H9 (cell line): ENCODE measurements around the gene ITGAE. TPM values are rescaled to one million over a fixed set of nuclear protein-coding genes. Genes with fewer than 3 reads are reported as not detected.

Source experiments
- DNase-seq: peaks from one replicate; pipeline ENCODE4 v3.0.0-alpha.2; 2017
- H2AFZ ChIP-seq: one replicate; pipeline ENCODE4 v1.6.1; 2013; ENCODE audit warnings: mild to moderate bottlenecking, low read length, control low read depth, moderate library complexity
- H2AK5ac ChIP-seq: 2 replicates; pipeline ENCODE4 v1.6.1; 2013; ENCODE audit warnings: low read length, control low read depth, mixed read lengths; ENCODE audit not compliant: insufficient read length
- H2BK120ac ChIP-seq: one replicate; pipeline ENCODE4 v1.6.1; 2013; ENCODE audit warnings: low read depth, mild to moderate bottlenecking, low read length, control low read depth, inconsistent platforms; ENCODE audit not compliant: poor library complexity, severe bottlenecking
- H2BK12ac ChIP-seq: 2 replicates; pipeline ENCODE4 v1.6.1; 2013; ENCODE audit warnings: low read length, control low read depth, mixed read lengths, low read depth; ENCODE audit not compliant: insufficient read length
- H2BK15ac ChIP-seq: 2 replicates; pipeline ENCODE4 v1.6.1; 2013; ENCODE audit warnings: low read depth, low read length, control low read depth
- H2BK20ac ChIP-seq: one replicate; pipeline ENCODE4 v1.6.1; 2013; ENCODE audit warnings: low read depth, mild to moderate bottlenecking, low read length, control low read depth, inconsistent platforms; ENCODE audit not compliant: poor library complexity, severe bottlenecking
- H2BK5ac ChIP-seq: 2 replicates; pipeline ENCODE4 v1.6.1; 2013; ENCODE audit warnings: low read length, control low read depth, mixed read lengths; ENCODE audit not compliant: insufficient read length
- H3K14ac ChIP-seq: 2 replicates; pipeline ENCODE4 v1.6.1; 2013; ENCODE audit warnings: low read length, control low read depth; ENCODE audit not compliant: insufficient read depth
- H3K18ac ChIP-seq: 2 replicates; pipeline ENCODE4 v1.6.1; 2013; ENCODE audit warnings: low read depth, mild to moderate bottlenecking, mixed read lengths, low read length, control low read depth; ENCODE audit not compliant: insufficient read length
- H3K23ac ChIP-seq: 2 replicates; pipeline ENCODE4 v1.6.1; 2013; ENCODE audit warnings: low read length, control low read depth, mixed read lengths, low read depth; ENCODE audit not compliant: insufficient read length
- H3K23me2 ChIP-seq: 2 replicates; pipeline ENCODE4 v1.6.1; 2013; ENCODE audit warnings: low read depth, mild to moderate bottlenecking, mixed read lengths, low read length, control low read depth; ENCODE audit not compliant: insufficient read length, poor library complexity, severe bottlenecking
- H3K27ac ChIP-seq: 2 replicates; pipeline ENCODE4 v1.5.1; 2013; ENCODE audit warnings: low read length, control low read depth, mixed read lengths, low read depth; ENCODE audit not compliant: insufficient read length
- H3K27me3 ChIP-seq: 2 replicates; pipeline ENCODE4 v1.6.1; 2013; ENCODE audit warnings: low read length, control low read depth, inconsistent platforms; ENCODE audit not compliant: insufficient read depth
- H3K4ac ChIP-seq: 2 replicates; pipeline ENCODE4 v1.6.1; 2013; ENCODE audit warnings: low read depth, mild to moderate bottlenecking, control low read depth, inconsistent platforms, low read length, moderate library complexity
- H3K4me1 ChIP-seq: 2 replicates; pipeline ENCODE4 v1.6.1; 2013; ENCODE audit warnings: low read length, control low read depth, inconsistent platforms; ENCODE audit not compliant: insufficient read depth
- H3K4me2 ChIP-seq: 2 replicates; pipeline ENCODE4 v1.6.1; 2013; ENCODE audit warnings: low read length, control low read depth, mixed read lengths; ENCODE audit not compliant: insufficient read length, insufficient read depth
- H3K56ac ChIP-seq: 2 replicates; pipeline ENCODE4 v1.6.1; 2013; ENCODE audit warnings: low read depth, mild to moderate bottlenecking, mixed read lengths, low read length, control low read depth; ENCODE audit not compliant: insufficient read length
- H3K79me1 ChIP-seq: 2 replicates; pipeline ENCODE4 v1.6.1; 2013; ENCODE audit warnings: low read depth, mild to moderate bottlenecking, moderate library complexity, low read length, control low read depth, inconsistent platforms; ENCODE audit not compliant: insufficient read depth, poor library complexity, severe bottlenecking
- H3K79me2 ChIP-seq: 2 replicates; pipeline ENCODE4 v1.6.1; 2013; ENCODE audit warnings: low read length, control low read depth, inconsistent platforms; ENCODE audit not compliant: insufficient read depth
- H3K9ac ChIP-seq: 2 replicates; pipeline ENCODE4 v1.6.1; 2013; ENCODE audit warnings: low read length, control low read depth, mixed read lengths; ENCODE audit not compliant: insufficient read length; ENCODE audit errors: extremely low read depth
- H3K9me3 ChIP-seq: one replicate; pipeline ENCODE4 v1.6.1; 2013; ENCODE audit warnings: low read depth, low read length, inconsistent platforms; ENCODE audit not compliant: control insufficient read depth
- H3T11ph ChIP-seq: one replicate; pipeline ENCODE4 v1.6.1; 2013; ENCODE audit warnings: mild to moderate bottlenecking, low read length, control low read depth, inconsistent platforms
- H4K20me1 ChIP-seq: one replicate; pipeline ENCODE4 v1.6.1; 2013; ENCODE audit not compliant: control insufficient read depth, insufficient read length, insufficient read depth
- H4K5ac ChIP-seq: 2 replicates; pipeline ENCODE4 v1.6.1; 2013; ENCODE audit warnings: low read depth, mild to moderate bottlenecking, mixed read lengths, low read length, control low read depth; ENCODE audit not compliant: insufficient read length
- H4K8ac ChIP-seq: replicated peaks from 2 replicates; pipeline ENCODE4 v1.6.1; 2013; ENCODE audit warnings: low read length, control low read depth, mixed read lengths, low read depth; ENCODE audit not compliant: insufficient read length
- H4K91ac ChIP-seq: 2 replicates; pipeline ENCODE4 v1.6.1; 2013; ENCODE audit warnings: low read depth, mild to moderate bottlenecking, moderate library complexity, mixed read lengths, low read length, control low read depth; ENCODE audit not compliant: insufficient read length
- H3K27ac Mint-ChIP-seq, 3 experiments: 2 replicates in 2 of 3; 3 replicates in 1 of 3; pipeline ENCODE4 v1.8.0; 2020 to 2021; ENCODE audit warnings: mixed read lengths in 3 of 3, mild to moderate bottlenecking in 1 of 3, moderate library complexity in 1 of 3
- H3K27me3 Mint-ChIP-seq: 2 replicates; pipeline ENCODE4 v1.8.0; 2021; ENCODE audit warnings: low read depth, mild to moderate bottlenecking, moderate library complexity, mixed read lengths
- H3K36me3 Mint-ChIP-seq, 3 experiments: 2 replicates in 2 of 3; 3 replicates in 1 of 3; pipeline ENCODE4 v1.8.0; 2020 to 2021; ENCODE audit warnings: low read depth in 3 of 3, mixed read lengths in 3 of 3; ENCODE audit not compliant: insufficient read depth in 1 of 3
- H3K4me1 Mint-ChIP-seq, 2 experiments: 2 replicates each; pipeline ENCODE4 v1.8.0; 2020; ENCODE audit warnings: mixed read lengths in 2 of 2
- H3K4me3 Mint-ChIP-seq, 2 experiments: 2 replicates in 1 of 2; 3 replicates in 1 of 2; pipeline ENCODE4 v1.8.0; 2020 to 2021; ENCODE audit warnings: mild to moderate bottlenecking in 2 of 2, mixed read lengths in 2 of 2, moderate library complexity in 1 of 2
- H3K9me3 Mint-ChIP-seq, 2 experiments: 2 replicates in 1 of 2; 3 replicates in 1 of 2; pipeline ENCODE4 v1.8.0; 2020; ENCODE audit warnings: mild to moderate bottlenecking in 2 of 2, mixed read lengths in 2 of 2, moderate library complexity in 1 of 2
- CTCF ChIP-seq: fragments of 200-600 bp; sonication (generic); conservative IDR thresholded peaks from 3 replicates; pipeline ENCODE4 v1.8.0; 2021; ENCODE audit warnings: antibody characterized with exemption, mild to moderate bottlenecking
- WGBS: extraction: QIAGEN DNeasy Blood & Tissue Kit; methylation state at CpG from one replicate; pipeline ENCODE4 v1.1.7; 2013; ENCODE audit warnings: missing lambda C conversion rate, low lambda C conversion rate, mixed read lengths; ENCODE audit not compliant: insufficient read length; ENCODE audit errors: extremely low coverage; 5-methylcytosine and 5-hydroxymethylcytosine counted together
- total RNA-seq: library from RNA; stranded (reverse); gene quantifications from 2 replicates; pipeline ENCODE4 v1.2.1, GENCODE V29; 2021

The ITGAE gene
- total RNA-seq, 1 experiment from 2014 or later: 23.5 TPM

- Histone ChIP-seq H2BK12ac (no peak overlapping the region), H2BK5ac (no peak overlapping the region), H3K79me2 (no peaks in the 10 kb centered on the region), H3K56ac (no peak overlapping the region), H2BK20ac (no peak overlapping the region), H2BK15ac (no peak overlapping the region), H3K9ac (no peak overlapping the region), H3K27ac (no peak overlapping the region), H3K14ac (no peak overlapping the region), H4K20me1 (no peaks in the 10 kb centered on the region), H2AFZ (no peak overlapping the region), H4K5ac (no peak overlapping the region), H4K8ac (no peak overlapping the region), H3K4me1 (no peaks in the 10 kb centered on the region), H3K79me1 (no peaks in the 10 kb centered on the region), H3K9me3 (no peaks in the 10 kb centered on the region), H2AK5ac (no peak overlapping the region), H4K91ac (no peak overlapping the region), H3K27me3 (no peaks in the 10 kb centered on the region), H2BK120ac (no peak overlapping the region), H3K4me2 (no peak overlapping the region), H3K18ac (no peak overlapping the region), H3K23me2 (no peaks in the 10 kb centered on the region), H3T11ph (no peak overlapping the region), H3K4ac (no peak overlapping the region), H3K23ac (no peak overlapping the region)
- WGBS: no CpG with 5 or more reads among the region's 4 CpGs
- H3K4me3 Mint-ChIP-seq: no peak overlapping the region
- H3K9me3 Mint-ChIP-seq: no peaks in the 10 kb centered on the region; a peak in 1 of 5 replicates
- peaks cover 28 to 74% (median 73%) of the 10 kb centered on the region in 3 experiments; a peak in 6 of 7 replicates for H3K36me3 Mint-ChIP-seq
- TF ChIP-seq CTCF: no peak
- no peak for DNase-seq
- H3K27me3 Mint-ChIP-seq: no peaks in the 10 kb centered on the region; the same call in 1 of the 2 replicates
- H3K4me1 Mint-ChIP-seq: no peaks in the 10 kb centered on the region
- no peak overlapping the region for H3K27ac Mint-ChIP-seq
Observed at GRCh38 chr17:3826191-3826590, 25.2 kb upstream of the ITGAE start.
